Fibroblast of lung (primary cell): ENCODE data around the gene COX10. TPM values are rescaled to one million over a fixed set of nuclear protein-coding genes. Genes with fewer than 3 reads are reported as not detected.

Experiments used
- DNase-seq, 2 donors: peaks; one replicate each; pipeline versions ENCODE4 v3.0.0 to v3.0.0-alpha.2; 2010; ENCODE audit warnings: low read depth in 2 of 2
- H2AFZ ChIP-seq: 2 replicates; pipeline ENCODE4 v1.5.1; 2012; ENCODE audit warnings: low read length, control low read depth, inconsistent platforms
- H3K27ac ChIP-seq: 2 replicates; pipeline ENCODE4 v1.5.1; 2011; ENCODE audit warnings: low read length, control low read depth; ENCODE audit not compliant: insufficient read depth
- H3K27me3 ChIP-seq: 2 replicates; pipeline ENCODE4 v1.5.1; 2011; ENCODE audit warnings: mild to moderate bottlenecking, low read length; ENCODE audit not compliant: control insufficient read depth, insufficient read depth
- H3K36me3 ChIP-seq: 2 replicates; pipeline ENCODE4 v1.5.1; 2011; ENCODE audit warnings: low read length; ENCODE audit not compliant: control insufficient read depth, insufficient read depth
- H3K4me1 ChIP-seq: 2 replicates; pipeline ENCODE4 v1.5.1; 2011; ENCODE audit warnings: low read length; ENCODE audit not compliant: control insufficient read depth, insufficient read depth; ENCODE audit errors: extremely low read depth
- H3K4me2 ChIP-seq: 2 replicates; pipeline ENCODE4 v1.5.1; 2011; ENCODE audit warnings: low read length, control low read depth; ENCODE audit not compliant: insufficient read depth; ENCODE audit errors: extremely low read depth
- H3K4me3 ChIP-seq, 4 experiments: fragments of 200-600 bp in 1 of 4; sonication (generic) in 1 of 4; replicated peaks in 1 of 4; 2 replicates each; pipeline ENCODE4 v1.5.1; 2011 to 2016; ENCODE audit warnings: low read length in 4 of 4, low read depth in 3 of 4, mild to moderate bottlenecking in 3 of 4, control low read depth in 2 of 4, inconsistent platforms in 1 of 4, mixed read lengths in 1 of 4; ENCODE audit not compliant: insufficient read depth in 1 of 4; ENCODE audit errors: control extremely low read depth in 1 of 4
- H3K79me2 ChIP-seq: 2 replicates; pipeline ENCODE4 v1.5.1; 2012; ENCODE audit warnings: mild to moderate bottlenecking, low read length, inconsistent platforms; ENCODE audit not compliant: control insufficient read depth, insufficient read depth
- H3K9ac ChIP-seq: 2 replicates; pipeline ENCODE4 v1.5.1; 2011; ENCODE audit warnings: mild to moderate bottlenecking, low read length, control low read depth; ENCODE audit not compliant: insufficient read depth
- H3K9me3 ChIP-seq: 2 replicates; pipeline ENCODE4 v1.5.1; 2012; ENCODE audit warnings: low read depth, low read length; ENCODE audit not compliant: control insufficient read depth, insufficient read depth
- H4K20me1 ChIP-seq: 2 replicates; pipeline ENCODE4 v1.5.1; 2011; ENCODE audit warnings: low read length; ENCODE audit not compliant: control insufficient read depth, insufficient read depth; ENCODE audit errors: extremely low read depth
- EZH2 ChIP-seq: IDR thresholded peaks from 2 replicates; pipeline ENCODE4 v1.5.1; 2012; ENCODE audit warnings: low read length, control low read depth, mild to moderate bottlenecking; ENCODE audit errors: missing control alignments
- polyA plus RNA-seq, 2 donors: library from polyadenylated mRNA; depleted of rRNA in 1 of 2; stranded (reverse) in 1 of 2; unstranded in 1 of 2; fragments of >200 nt; gene quantifications; 2 replicates each; pipeline ENCODE4 v1.2.1, GENCODE V29; 2011 to 2012; ENCODE audit warnings: missing spikeins in 1 of 2
- total RNA-seq: library from RNA; depleted of rRNA; stranded (reverse); fragments of >200 nt; gene quantifications from 2 replicates; pipeline ENCODE4 v1.2.1, GENCODE V29; 2014
- TF ChIP-seq, protein P1 (sequence below), 2 donors: IDR thresholded peaks in 1 of 2; conservative IDR thresholded peaks in 1 of 2; 1 replicate in 1 of 2; 2 replicates in 1 of 2; pipeline ENCODE4 v1.5.1; 2011 to 2012; ENCODE audit warnings: low read length in 2 of 2, control low read depth in 1 of 2, inconsistent platforms in 1 of 2, low read depth in 1 of 2, mild to moderate bottlenecking in 1 of 2

The COX10 gene
- total and polyA plus RNA-seq, 2 donors (not counting 1 experiment from before 2014, with no cell fraction given), result 10.6 to 12.5 TPM

DNA sequence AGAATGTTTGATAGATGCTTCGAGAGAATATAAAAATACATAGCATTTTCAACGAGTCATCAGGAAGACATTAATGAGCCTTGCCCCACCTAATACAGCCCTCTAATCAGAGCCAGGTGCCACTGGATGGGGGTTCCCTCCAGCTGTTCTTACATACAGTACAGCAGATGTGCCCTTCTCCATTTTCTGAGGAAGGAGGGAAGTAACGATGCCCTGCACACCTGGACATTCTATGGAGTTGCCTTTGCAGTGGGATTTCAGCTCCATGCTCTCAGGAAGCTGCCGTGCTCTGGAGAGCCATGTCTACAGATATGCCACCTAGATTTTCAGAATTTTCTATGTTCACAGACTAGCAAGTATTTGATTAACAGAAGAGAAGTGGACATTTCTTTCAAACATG is 131.1 kb downstream of the COX10 start:
- H4K20me1 ChIP-seq, result no peaks in the 10 kb centered on the region
- TF ChIP-seq, protein P1, sequence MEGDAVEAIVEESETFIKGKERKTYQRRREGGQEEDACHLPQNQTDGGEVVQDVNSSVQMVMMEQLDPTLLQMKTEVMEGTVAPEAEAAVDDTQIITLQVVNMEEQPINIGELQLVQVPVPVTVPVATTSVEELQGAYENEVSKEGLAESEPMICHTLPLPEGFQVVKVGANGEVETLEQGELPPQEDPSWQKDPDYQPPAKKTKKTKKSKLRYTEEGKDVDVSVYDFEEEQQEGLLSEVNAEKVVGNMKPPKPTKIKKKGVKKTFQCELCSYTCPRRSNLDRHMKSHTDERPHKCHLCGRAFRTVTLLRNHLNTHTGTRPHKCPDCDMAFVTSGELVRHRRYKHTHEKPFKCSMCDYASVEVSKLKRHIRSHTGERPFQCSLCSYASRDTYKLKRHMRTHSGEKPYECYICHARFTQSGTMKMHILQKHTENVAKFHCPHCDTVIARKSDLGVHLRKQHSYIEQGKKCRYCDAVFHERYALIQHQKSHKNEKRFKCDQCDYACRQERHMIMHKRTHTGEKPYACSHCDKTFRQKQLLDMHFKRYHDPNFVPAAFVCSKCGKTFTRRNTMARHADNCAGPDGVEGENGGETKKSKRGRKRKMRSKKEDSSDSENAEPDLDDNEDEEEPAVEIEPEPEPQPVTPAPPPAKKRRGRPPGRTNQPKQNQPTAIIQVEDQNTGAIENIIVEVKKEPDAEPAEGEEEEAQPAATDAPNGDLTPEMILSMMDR (conservative IDR thresholded peaks at IDR 0.05 in 1 of 2, IDR thresholded peaks at IDR 0.05 in 1 of 2; ENCODE audit: low read depth in 1 of 2, low read length in 2 of 2), result no peak
- TF ChIP-seq EZH2, result no peak
- H3K4me1 ChIP-seq, result no peaks in the 10 kb centered on the region
- no peaks in the 10 kb centered on the region for H3K79me2 ChIP-seq
- no peaks in the 10 kb centered on the region for H3K36me3 ChIP-seq
- H3K9me3 ChIP-seq, result no peaks in the 10 kb centered on the region
- H3K9ac ChIP-seq, result no peak overlapping the region
- no peak overlapping the region for H3K27ac ChIP-seq
- no peak overlapping the region for H2AFZ ChIP-seq
- H3K4me3 ChIP-seq, result no peak overlapping the region
- no peak overlapping the region for H3K4me2 ChIP-seq
- H3K27me3 ChIP-seq, result no peaks in the 10 kb centered on the region
- DNase-seq, result no peak

DNA sequence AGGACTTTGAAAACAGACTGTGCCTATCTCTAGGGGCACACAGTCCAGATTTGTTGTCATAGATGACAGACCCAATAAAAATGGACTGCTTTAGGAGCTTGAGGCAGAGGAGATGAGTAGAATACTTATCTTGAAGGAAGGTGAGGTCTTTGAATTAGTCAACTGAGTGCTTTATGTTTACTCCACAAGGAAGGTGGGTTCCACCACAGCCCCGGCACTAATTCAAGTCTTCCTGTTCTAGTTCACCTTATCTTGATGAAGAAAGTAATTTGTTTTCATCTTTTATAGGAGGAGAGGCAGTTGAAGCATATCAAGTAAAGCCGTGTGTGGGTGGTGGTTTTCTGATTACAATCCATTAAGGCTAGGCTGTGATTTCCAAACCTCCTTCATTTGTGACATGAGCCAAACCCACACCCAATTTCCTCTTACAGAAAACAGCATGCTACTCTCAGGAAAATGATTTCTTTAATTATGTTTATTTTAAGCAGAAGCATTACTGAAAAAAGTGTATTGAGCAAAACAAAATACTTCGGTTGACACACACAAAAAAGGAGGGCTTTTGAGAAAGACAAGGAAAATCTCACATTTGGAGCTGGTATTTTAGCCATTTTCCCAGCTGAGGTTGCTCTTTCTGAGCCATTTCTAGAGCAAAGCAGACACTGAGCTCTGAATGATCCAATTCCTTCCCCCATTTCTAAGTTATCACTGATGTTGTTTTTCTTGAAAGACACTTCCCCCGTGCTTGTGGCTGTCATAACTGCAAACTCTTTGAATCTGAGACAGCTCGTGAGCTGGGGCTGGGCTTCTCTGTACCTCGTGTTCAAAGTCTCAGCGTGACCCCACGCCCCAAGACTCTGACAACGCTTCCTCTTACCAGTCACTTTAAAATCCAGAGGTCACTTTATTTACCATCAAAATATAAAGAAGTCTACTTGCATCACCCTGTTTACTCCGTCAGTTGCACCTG is 132.0 kb downstream of the COX10 start:
- Histone ChIP-seq H3K9me3 (no peaks in the 10 kb centered on the region), H3K27me3 (no peaks in the 10 kb centered on the region), H3K79me2 (no peaks in the 10 kb centered on the region), H4K20me1 (no peaks in the 10 kb centered on the region), H3K4me1 (no peaks in the 10 kb centered on the region), H3K27ac (no peak overlapping the region), H3K9ac (no peak overlapping the region), H3K4me3 (no peak overlapping the region), H2AFZ (no peak overlapping the region), H3K36me3 (no peaks in the 10 kb centered on the region), H3K4me2 (no peak overlapping the region)
- DNase-seq, result peak; percentile 23 to 52
- TF ChIP-seq, protein P1 (conservative IDR thresholded peaks at IDR 0.05 in 1 of 2, IDR thresholded peaks at IDR 0.05 in 1 of 2; ENCODE audit: low read depth in 1 of 2, low read length in 2 of 2), result no peak
- no peak for TF ChIP-seq EZH2

DNA sequence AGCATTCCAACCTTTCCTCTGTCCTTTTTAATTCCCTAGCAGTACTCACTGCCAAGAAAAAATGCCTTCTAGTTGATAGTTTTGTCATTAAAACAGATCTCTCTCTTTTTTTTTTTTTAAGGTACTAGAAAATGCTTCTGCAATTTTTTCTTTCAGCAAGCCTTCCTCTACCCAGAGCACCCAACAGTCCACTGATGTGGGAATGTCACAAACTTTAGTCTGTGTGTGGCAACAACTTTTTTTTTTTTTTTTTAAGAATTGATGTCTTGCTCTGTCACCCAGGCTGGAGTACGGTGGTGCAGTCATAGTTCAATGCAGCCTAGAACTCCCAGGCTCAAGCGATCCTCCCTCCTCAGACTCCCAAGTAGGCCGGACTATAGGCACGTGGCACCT is 132.7 kb downstream of the COX10 start:
- TF ChIP-seq, protein P1 (conservative IDR thresholded peaks at IDR 0.05 in 1 of 2, IDR thresholded peaks at IDR 0.05 in 1 of 2; ENCODE audit: low read depth in 1 of 2, low read length in 2 of 2), result no peak
- TF ChIP-seq EZH2, result no peak
- Histone ChIP-seq H3K9ac (no peak overlapping the region), H3K79me2 (no peaks in the 10 kb centered on the region), H3K4me2 (no peak overlapping the region), H3K4me1 (no peaks in the 10 kb centered on the region), H3K27ac (no peak overlapping the region), H2AFZ (no peak overlapping the region), H3K9me3 (no peaks in the 10 kb centered on the region), H3K36me3 (no peaks in the 10 kb centered on the region), H3K27me3 (no peaks in the 10 kb centered on the region), H4K20me1 (no peaks in the 10 kb centered on the region), H3K4me3 (no peak overlapping the region)
- DNase-seq, result no peak
